Activated T-helper 1 cell treated with anti-CD3 and anti-CD28 coated beads, Interleukin-2, amount 50 U/mL, for 16 hours (primary cell): ENCODE data around the gene CCNY.
"Not testable (repeated sequence)": the region's sequence is repeated elsewhere in the genome, so short reads cannot be mapped to it uniquely, and the experiment has no call there.

ENCODE experiments used
- DNase-seq, 2 donors: peaks; one replicate each; pipeline ENCODE4 v3.0.0-alpha.2; 2020; ENCODE audit warnings: low read depth in 1 of 2, low spot score in 1 of 2

The CCNY gene

GRCh38 chr10:35336084-35336831 is at the start of gene CCNY:
TSS of gene CCNY (plus strand) at chr10:35336509. CDS start at chr10:35337054, 545 bp downstream.
- DNase-seq, result peak; percentile 59 to 72

- DNase-seq, result no peak
These were observed 47.1 kb upstream of the CCNY start for GRCh38 chr10:35289198-35289597.

GRCh38 chr10:35294506-35294905 is 41.8 kb upstream of the CCNY start:
- DNase-seq, result no peak

GRCh38 chr10:35299016-35299415 is 37.3 kb upstream of the CCNY start:
- DNase-seq, result no peak

GRCh38 chr10:35300063-35300699 is 36.1 kb upstream of the CCNY start:
- no peak for DNase-seq

- DNase-seq, result no peak
These were observed 31.7 kb upstream of the CCNY start for GRCh38 chr10:35304649-35305048.

GRCh38 chr10:35306852-35307251 is 29.5 kb upstream of the CCNY start:
- DNase-seq, result no peak

GRCh38 chr10:35307297-35307696 is 29.0 kb upstream of the CCNY start:
- DNase-seq, result no peak

GRCh38 chr10:35308809-35309208 is 27.5 kb upstream of the CCNY start:
- no peak for DNase-seq

- DNase-seq, result not testable (repeated sequence)
These were observed 22.2 kb upstream of the CCNY start for GRCh38 chr10:35314142-35314541.

- not testable (repeated sequence) for DNase-seq
These were observed 21.1 kb upstream of the CCNY start for GRCh38 chr10:35315235-35315634.

GRCh38 chr10:35316218-35316967 is 19.9 kb upstream of the CCNY start:
- DNase-seq, result no peak

GRCh38 chr10:35318551-35318950 is 17.8 kb upstream of the CCNY start:
- DNase-seq, result no peak

GRCh38 chr10:35320341-35320740 is 16.0 kb upstream of the CCNY start:
- DNase-seq, result no peak

- DNase-seq, result no peak
These were observed 13.7 kb upstream of the CCNY start for GRCh38 chr10:35322636-35323035.

- DNase-seq, result no peak
These were observed 12.1 kb upstream of the CCNY start for GRCh38 chr10:35324196-35324595.

GRCh38 chr10:35326466-35327235 is 9.7 kb upstream of the CCNY start:
- no peak for DNase-seq

- no peak for DNase-seq
These were observed 8.4 kb upstream of the CCNY start for GRCh38 chr10:35327790-35328403.

- DNase-seq, result no peak
These were observed 7.8 kb upstream of the CCNY start for GRCh38 chr10:35328404-35329037.

- no peak for DNase-seq
These were observed 6.8 kb upstream of the CCNY start for GRCh38 chr10:35329520-35329919.
